H1 (cell line): ENCODE measurements around the gene CEMIP2. TPM values are rescaled to one million over a fixed set of nuclear protein-coding genes. Genes with fewer than 3 reads are reported as not detected.
A peak's percentile ranks its signal among the peaks of the same experiment; 100 is the strongest.

ENCODE experiments used
- CTCF ChIA-PET: fragments of 300-600 bp; sonication (Branson Sonifier 250); formaldehyde crosslinking; loops from one replicate; lab custom pipeline; 2021; ENCODE audit not compliant: partially characterized antibody; lab: Charles Lee
- POLR2A ChIA-PET: fragments of 300-600 bp; sonication (Branson Sonifier 250); formaldehyde crosslinking; loops from one replicate; lab custom pipeline; 2021; ENCODE audit warnings: inconsistent platforms; ENCODE audit not compliant: partially characterized antibody; lab: Charles Lee
- DNase-seq, 2 experiments: peaks; one replicate each; pipeline versions ENCODE4 v3.0.0 to v3.0.0-alpha.2; 2010 to 2022; ENCODE audit warnings: low spot score in 2 of 2, low read depth in 1 of 2, mixed read lengths in 1 of 2
- FAIRE-seq: peaks from 2 replicates; lab custom pipeline; 2011; peaks lifted over from hg19 to GRCh38; lab: Jason Lieb, UNC
- H2AFZ ChIP-seq: 2 replicates; pipeline ENCODE4 v1.8.1; 2012; ENCODE audit warnings: low read length, inconsistent platforms
- H2AK5ac ChIP-seq: 2 replicates; pipeline ENCODE4 v1.6.1; 2013; ENCODE audit warnings: low read depth, low read length
- H2BK120ac ChIP-seq: replicated peaks from 2 replicates; pipeline ENCODE3; 2013; ENCODE audit warnings: low read depth, low read length, inconsistent platforms
- H2BK12ac ChIP-seq: 2 replicates; pipeline ENCODE4 v1.6.1; 2013; ENCODE audit warnings: low read depth, low read length
- H2BK15ac ChIP-seq: 2 replicates; pipeline ENCODE4 v1.6.1; 2013; ENCODE audit warnings: low read length
- H2BK20ac ChIP-seq: 2 replicates; pipeline ENCODE4 v1.6.1; 2013; ENCODE audit warnings: low read length
- H2BK5ac ChIP-seq: 2 replicates; pipeline ENCODE4 v1.6.1; 2013; ENCODE audit warnings: low read depth, low read length
- H3K14ac ChIP-seq: 2 replicates; pipeline ENCODE4 v1.6.1; 2013; ENCODE audit warnings: inconsistent platforms; ENCODE audit not compliant: insufficient read length
- H3K18ac ChIP-seq: 2 replicates; pipeline ENCODE4 v1.6.1; 2013; ENCODE audit warnings: low read length; ENCODE audit errors: extremely low read depth
- H3K23ac ChIP-seq: 2 replicates; pipeline ENCODE4 v1.6.1; 2013; ENCODE audit warnings: inconsistent platforms; ENCODE audit not compliant: insufficient read length
- H3K23me2 ChIP-seq: 2 replicates; pipeline ENCODE4 v1.6.1; 2013; ENCODE audit warnings: low read depth, low read length
- H3K27ac ChIP-seq: 2 replicates; pipeline ENCODE4 v1.6.1; 2011; ENCODE audit warnings: low read depth, low read length, inconsistent platforms
- H3K27me3 ChIP-seq, 4 experiments: replicated peaks in 1 of 4; 1 replicate in 1 of 4; 2 replicates in 3 of 4; pipeline versions ENCODE4 v1.6.1 to v1.8.1; 2011 to 2013; ENCODE audit warnings: low read length in 3 of 4, mild to moderate bottlenecking in 3 of 4, inconsistent platforms in 2 of 4, mixed read lengths in 2 of 4, moderate library complexity in 1 of 4; ENCODE audit not compliant: control insufficient read depth in 3 of 4, insufficient read depth in 3 of 4; ENCODE audit errors: extremely low read depth in 1 of 4
- H3K36me3 ChIP-seq, 4 experiments: 2 replicates each; pipeline versions ENCODE4 v1.6.1 to v1.8.1; 2011 to 2013; ENCODE audit warnings: mild to moderate bottlenecking in 4 of 4, low read length in 3 of 4, moderate library complexity in 2 of 4, control low read depth in 1 of 4, inconsistent platforms in 1 of 4; ENCODE audit not compliant: insufficient read depth in 4 of 4, control insufficient read depth in 2 of 4
- H3K4ac ChIP-seq: replicated peaks from 2 replicates; pipeline ENCODE3; 2013; ENCODE audit warnings: low read length, low read depth, mixed read lengths, inconsistent platforms; ENCODE audit not compliant: insufficient read length
- H3K4me1 ChIP-seq, 4 experiments: replicated peaks in 1 of 4; 1 replicate in 1 of 4; 2 replicates in 3 of 4; pipeline versions ENCODE4 v1.6.1 to v1.8.1; 2011 to 2013; ENCODE audit warnings: low read length in 3 of 4, inconsistent platforms in 2 of 4, mixed read lengths in 1 of 4; ENCODE audit not compliant: insufficient read depth in 4 of 4, control insufficient read depth in 3 of 4
- H3K4me2 ChIP-seq, 2 experiments: 2 replicates each; pipeline versions ENCODE4 v1.6.1 to v1.8.1; 2011 to 2013; ENCODE audit warnings: low read depth in 2 of 2, low read length in 2 of 2, control low read depth in 1 of 2, inconsistent platforms in 1 of 2, mild to moderate bottlenecking in 1 of 2; ENCODE audit not compliant: insufficient read depth in 1 of 2
- H3K4me3 ChIP-seq, 4 experiments: fragments of 200-600, 300-600 bp in 1 of 4; sonication (generic), shearing (Covaris generic), sonication (Bioruptor Twin) in 1 of 4; 2 replicates each; pipeline versions ENCODE4 v1.5.1 to v1.8.1; 2011 to 2016; ENCODE audit warnings: low read length in 4 of 4, low read depth in 3 of 4, control low read depth in 2 of 4, inconsistent platforms in 2 of 4, mild to moderate bottlenecking in 2 of 4, mixed read lengths in 1 of 4, moderate library complexity in 1 of 4; ENCODE audit not compliant: insufficient read depth in 2 of 4; ENCODE audit errors: extremely low read depth in 1 of 4
- H3K56ac ChIP-seq: replicated peaks from 2 replicates; pipeline ENCODE3; 2013; ENCODE audit warnings: low read depth, mild to moderate bottlenecking, mixed read lengths, low read length, inconsistent platforms; ENCODE audit not compliant: insufficient read length
- H3K79me1 ChIP-seq: 2 replicates; pipeline ENCODE4 v1.6.1; 2013; ENCODE audit warnings: low read depth, low read length, control low read depth
- H3K79me2 ChIP-seq, 2 experiments: 2 replicates each; pipeline versions ENCODE4 v1.6.1 to v1.8.1; 2012 to 2013; ENCODE audit warnings: low read length in 2 of 2, mild to moderate bottlenecking in 2 of 2, inconsistent platforms in 1 of 2; ENCODE audit not compliant: insufficient read depth in 2 of 2, control insufficient read depth in 1 of 2
- H3K9ac ChIP-seq, 4 experiments: replicated peaks in 1 of 4; 1 replicate in 1 of 4; 2 replicates in 3 of 4; pipeline versions ENCODE4 v1.6.1 to v1.8.1; 2011 to 2013; ENCODE audit warnings: low read depth in 3 of 4, low read length in 3 of 4, control low read depth in 2 of 4, mild to moderate bottlenecking in 2 of 4, moderate library complexity in 2 of 4, inconsistent platforms in 1 of 4; ENCODE audit errors: extremely low read depth in 1 of 4
- H3K9me3 ChIP-seq, 2 experiments: 2 replicates each; pipeline versions ENCODE4 v1.6.1 to v1.8.1; 2012 to 2013; ENCODE audit warnings: mild to moderate bottlenecking in 2 of 2, moderate library complexity in 2 of 2, control low read depth in 1 of 2, inconsistent platforms in 1 of 2, low read depth in 1 of 2, low read length in 1 of 2, mixed read lengths in 1 of 2; ENCODE audit not compliant: insufficient read depth in 2 of 2
- H4K20me1 ChIP-seq, 2 experiments: replicated peaks in 1 of 2; 2 replicates each; pipeline versions ENCODE3 to v1.8.1; 2011 to 2013; ENCODE audit warnings: inconsistent platforms in 2 of 2, low read length in 2 of 2, mild to moderate bottlenecking in 1 of 2; ENCODE audit not compliant: insufficient read depth in 2 of 2, control insufficient read depth in 1 of 2
- H4K5ac ChIP-seq: 2 replicates; pipeline ENCODE4 v1.6.1; 2013; ENCODE audit warnings: low read length, low read depth, mixed read lengths, inconsistent platforms; ENCODE audit not compliant: insufficient read length
- H4K8ac ChIP-seq: 2 replicates; pipeline ENCODE4 v1.8.0; 2013; ENCODE audit warnings: mild to moderate bottlenecking, moderate library complexity, low read length, inconsistent platforms; ENCODE audit not compliant: insufficient read depth; ENCODE audit errors: extremely low read depth
- H4K91ac ChIP-seq: replicated peaks from 2 replicates; pipeline ENCODE3; 2013; ENCODE audit warnings: low read length, mixed read lengths, inconsistent platforms; ENCODE audit not compliant: insufficient read length
- ASH2L ChIP-seq: fragments of 200-600, 300-600 bp; sonication (generic); IDR thresholded peaks from one replicate; pipeline ENCODE4 v1.7.1; 2017; ENCODE audit warnings: low read length
- JUN ChIP-seq: IDR thresholded peaks from 2 replicates; pipeline ENCODE4 v1.6.1; 2011; ENCODE audit warnings: low read depth, mild to moderate bottlenecking, improper control_type of control experiment, low read length
- MAX ChIP-seq: IDR thresholded peaks from 2 replicates; pipeline ENCODE4 v1.6.1; 2012; ENCODE audit warnings: inconsistent platforms
- NANOG ChIP-seq: IDR thresholded peaks from 2 replicates; pipeline ENCODE4 v1.6.1; 2011; ENCODE audit warnings: low read length, low read depth, mild to moderate bottlenecking, inconsistent platforms; ENCODE audit not compliant: insufficient read depth, poor library complexity, severe bottlenecking
- POLR2A ChIP-seq, 2 experiments: IDR thresholded peaks; 1 replicate in 1 of 2; 2 replicates in 1 of 2; pipeline ENCODE4 v1.6.1; 2011; ENCODE audit warnings: low read depth in 2 of 2, low read length in 2 of 2, mild to moderate bottlenecking in 2 of 2; ENCODE audit errors: control extremely low read depth in 1 of 2
- SIN3A ChIP-seq, 2 experiments: IDR thresholded peaks in 1 of 2; conservative IDR thresholded peaks in 1 of 2; 2 replicates each; pipeline ENCODE4 v1.6.1; 2011 to 2012; ENCODE audit warnings: low read length in 2 of 2, improper control_type of control experiment in 1 of 2, low read depth in 1 of 2, mild to moderate bottlenecking in 1 of 2
- SP4 ChIP-seq: IDR thresholded peaks from 2 replicates; pipeline ENCODE4 v1.6.1; 2012; ENCODE audit warnings: low read length, inconsistent platforms
- TEAD4 ChIP-seq: IDR thresholded peaks from 2 replicates; pipeline ENCODE4 v1.6.1; 2012; ENCODE audit warnings: low read depth, low read length, inconsistent platforms, mixed read lengths
- USF2 ChIP-seq: IDR thresholded peaks from 2 replicates; pipeline ENCODE4 v1.6.1; 2011; ENCODE audit warnings: low read length, improper control_type of control experiment
- WGBS, 2 experiments: shearing (Covaris generic) in 1 of 2; methylation state at CpG; one replicate each; pipeline versions ENCODE4 v1.1.6 to v1.1.7; 2013 to 2015; ENCODE audit warnings: low lambda C conversion rate in 2 of 2, mixed read lengths in 2 of 2, inconsistent platforms in 1 of 2, low coverage in 1 of 2, missing lambda C conversion rate in 1 of 2; ENCODE audit not compliant: insufficient replicate concordance in 2 of 2, insufficient coverage in 1 of 2, insufficient read length in 1 of 2; ENCODE audit errors: extremely low coverage in 1 of 2, missing lambda C conversion rate in 1 of 2; 5-methylcytosine and 5-hydroxymethylcytosine counted together
- polyA plus RNA-seq, 7 experiments: library from polyadenylated mRNA; depleted of rRNA in 3 of 7; stranded (reverse) in 5 of 7; unstranded in 2 of 7; fragments of >200 nt in 5 of 7; fragments of 200-250 nt in 2 of 7; gene quantifications; 1 replicate in 5 of 7; 2 replicates in 1 of 7; 4 replicates in 1 of 7; pipeline versions ENCODE4 v1.2.1 to v1.2.3, GENCODE V29; 2011 to 2013; ENCODE audit warnings: missing spikeins in 2 of 7, mixed read lengths in 2 of 7
- total RNA-seq: library from RNA; stranded (reverse); fragmentation: NEBNext Ultra II Directional; extraction: Animal tissue kit (Norgen Biotek cat#: 25700); gene quantifications from 2 replicates; pipeline ENCODE4 v1.2.1, GENCODE V29; 2021
- TF ChIP-seq, protein P1 (sequence below): IDR thresholded peaks from 2 replicates; pipeline ENCODE4 v1.6.1; 2011; ENCODE audit warnings: low read depth, mild to moderate bottlenecking, low read length; ENCODE audit not compliant: insufficient read depth

Gene CEMIP2
- total and polyA plus RNA-seq, 2 of the 8 experiments (the other 6 are each of a cell fraction or from before 2014, with no cell fraction given): 25.2 to 52.1 TPM

DNA sequence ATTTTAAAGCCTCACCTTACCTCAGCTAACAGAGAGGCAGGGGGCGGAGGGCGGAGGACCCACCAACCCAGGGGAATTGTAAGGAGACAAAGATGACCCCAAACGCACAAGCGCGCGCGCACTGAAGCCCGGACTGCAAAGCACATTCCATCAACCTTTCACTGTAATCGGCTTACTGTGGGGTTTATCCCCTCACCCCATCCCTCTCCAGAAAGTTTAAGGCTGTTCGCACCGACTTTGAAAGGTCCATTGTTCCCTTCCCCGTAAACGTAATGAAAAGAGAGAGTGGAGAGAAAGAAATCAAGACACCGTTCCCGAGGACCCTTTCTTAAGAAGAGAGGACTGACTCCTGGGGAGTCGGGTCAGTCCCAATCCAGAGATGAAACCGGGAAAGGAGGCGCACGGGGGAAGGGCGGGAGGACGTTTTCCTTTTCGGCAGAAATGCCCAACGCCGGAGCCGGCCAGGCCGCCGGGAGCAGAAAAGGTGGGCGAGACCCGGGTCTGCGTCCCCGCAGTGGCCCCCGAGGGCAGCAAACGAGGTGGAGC, 464 bp downstream of the CEMIP2 start:
- peaks cover 0 to 14% (median 14%) of the 10 kb centered on the region in 4 experiments; a peak in 5 of 7 replicates for H3K4me1 ChIP-seq
- ChIA-PET CTCF (interaction anchor here (1.4 to 2.5 kb wide), 6 partner anchors 17 to 89 kb away, joined by 3 to 9 read pairs (median 6); no protein-coding TSS in a partner anchor), POLR2A (interaction anchor here (0.7 to 3.8 kb wide), 14 partner anchors 10 to 208 kb away, joined by 3 to 21 read pairs (median 4); no protein-coding TSS in a partner anchor)
- no peak overlapping the region for H4K91ac ChIP-seq
- DNase-seq (peak in 1 of 2 experiments; percentile 63), FAIRE-seq (no peak)
- H2BK5ac ChIP-seq: no peak overlapping the region
- H3K18ac ChIP-seq: peak overlapping the region; percentile 74; the same call in 1 of the 2 replicates
- no peak overlapping the region for H2AK5ac ChIP-seq
- WGBS, 2 experiments: 1% methylated on average over 33 of the region's 33 CpGs; no CpG with 5 or more reads in 1 of the 2 experiments
- H3K4me2 ChIP-seq: peak overlapping the region; percentile 80 to 82
- H3K56ac ChIP-seq: no peak overlapping the region
- no peak overlapping the region for H4K8ac ChIP-seq
- peak overlapping the region; percentile 66 to 99 (median 98) for H3K4me3 ChIP-seq
- H3K79me1 ChIP-seq: peaks cover 3% of the 10 kb centered on the region; the same call in 1 of the 2 replicates
- H3K23ac ChIP-seq: no peak overlapping the region
- H3K23me2 ChIP-seq: peaks cover 9% of the 10 kb centered on the region; the same call in 1 of the 2 replicates
- no peak overlapping the region for H3K4ac ChIP-seq
- H2BK15ac ChIP-seq: no peak overlapping the region
- H4K5ac ChIP-seq: no peak overlapping the region
- H3K9me3 ChIP-seq: no peaks in the 10 kb centered on the region
- H4K20me1 ChIP-seq: peaks cover 4 to 10% of the 10 kb centered on the region in 2 experiments
- no peaks in the 10 kb centered on the region for H3K36me3 ChIP-seq
- H3K79me2 ChIP-seq: peaks cover 20 to 52% of the 10 kb centered on the region in 2 experiments
- peak overlapping the region; percentile 64 to 79 (median 68); a peak in 6 of 7 replicates for H3K9ac ChIP-seq
- no peak overlapping the region for H2AFZ ChIP-seq
- no peak overlapping the region for H2BK120ac ChIP-seq
- H2BK20ac ChIP-seq: no peak overlapping the region
- H3K27ac ChIP-seq: peak overlapping the region; percentile 83
- H3K27me3 ChIP-seq: no peaks in the 10 kb centered on the region; a peak in 1 of 7 replicates
- H3K14ac ChIP-seq: no peak overlapping the region
- no peak overlapping the region for H2BK12ac ChIP-seq
- TF ChIP-seq NANOG (no peak), POLR2A (IDR thresholded peaks at IDR 0.05; ENCODE audit: control extremely low read depth in 1 of 2, low read depth in 2 of 2, low read length in 2 of 2) (no peak), TEAD4 (peak; percentile 43; the same call in 1 of the 2 replicates), MAX (no peak), ASH2L (no peak), JUN (no peak), SIN3A (conservative IDR thresholded peaks at IDR 0.05 in 1 of 2, IDR thresholded peaks at IDR 0.05 in 1 of 2; ENCODE audit: low read depth in 1 of 2, low read length in 2 of 2) (0 out of 4 replicates have a peak, but pooled peaks of 1 of the 2 experiments have one; percentile 15), SP4 (no peak), USF2 (no peak)
- TF ChIP-seq, protein P1, sequence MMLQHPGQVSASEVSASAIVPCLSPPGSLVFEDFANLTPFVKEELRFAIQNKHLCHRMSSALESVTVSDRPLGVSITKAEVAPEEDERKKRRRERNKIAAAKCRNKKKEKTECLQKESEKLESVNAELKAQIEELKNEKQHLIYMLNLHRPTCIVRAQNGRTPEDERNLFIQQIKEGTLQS: no peak
